HEK293 (cell line): ENCODE measurements around the gene MOK.

Experiments used
- KLF10 ChIP-seq: fragments of 450-650 bp; IDR thresholded peaks from 2 replicates; pipeline ENCODE4 v1.5.1; 2018; ENCODE audit warnings: missing biosample characterization, mild to moderate bottlenecking, missing genetic modification characterization
- ZNF274 ChIP-seq, 2 experiments: fragments of 200-500 bp in 1 of 2; fragments of 450-650 bp in 1 of 2; sonication (Bioruptor generic) in 1 of 2; formaldehyde crosslinking in 1 of 2; IDR thresholded peaks; 2 replicates each; pipeline versions ENCODE4 v1.5.1 to v1.6.1; 2014 to 2016; ENCODE audit warnings: borderline replicate concordance in 1 of 2, inconsistent platforms in 1 of 2, low read length in 1 of 2, missing biosample characterization in 1 of 2, missing genetic modification characterization in 1 of 2
- ZNF311 ChIP-seq: fragments of 450-650 bp; formaldehyde crosslinking; IDR thresholded peaks from 2 replicates; pipeline ENCODE4 v1.5.1; 2017; ENCODE audit warnings: missing biosample characterization, missing genetic modification characterization, borderline replicate concordance
- ZNF677 ChIP-seq: fragments of 450-650 bp; IDR thresholded peaks from 2 replicates; pipeline ENCODE4 v1.5.0; 2018; ENCODE audit warnings: missing biosample characterization, mild to moderate bottlenecking, missing genetic modification characterization, moderate library complexity
- TF ChIP-seq, protein P1 (sequence below): fragments of 450-650 bp; formaldehyde crosslinking; IDR thresholded peaks from 2 replicates; pipeline ENCODE4 v1.5.1; 2016; ENCODE audit warnings: missing biosample characterization, missing genetic modification characterization

- TF ChIP-seq KLF10 (tag by site-specific recombination) (no peak), ZNF677 (tag by site-specific recombination) (no peak), ZNF311 (tag by site-specific recombination) (no peak), ZNF274 (IDR thresholded peaks at IDR 0.05; ENCODE audit: low read length) (no peak), ZNF274 (tag by site-specific recombination; IDR thresholded peaks at IDR 0.05; ENCODE audit: borderline replicate concordance) (no peak)
- TF ChIP-seq, protein P1, sequence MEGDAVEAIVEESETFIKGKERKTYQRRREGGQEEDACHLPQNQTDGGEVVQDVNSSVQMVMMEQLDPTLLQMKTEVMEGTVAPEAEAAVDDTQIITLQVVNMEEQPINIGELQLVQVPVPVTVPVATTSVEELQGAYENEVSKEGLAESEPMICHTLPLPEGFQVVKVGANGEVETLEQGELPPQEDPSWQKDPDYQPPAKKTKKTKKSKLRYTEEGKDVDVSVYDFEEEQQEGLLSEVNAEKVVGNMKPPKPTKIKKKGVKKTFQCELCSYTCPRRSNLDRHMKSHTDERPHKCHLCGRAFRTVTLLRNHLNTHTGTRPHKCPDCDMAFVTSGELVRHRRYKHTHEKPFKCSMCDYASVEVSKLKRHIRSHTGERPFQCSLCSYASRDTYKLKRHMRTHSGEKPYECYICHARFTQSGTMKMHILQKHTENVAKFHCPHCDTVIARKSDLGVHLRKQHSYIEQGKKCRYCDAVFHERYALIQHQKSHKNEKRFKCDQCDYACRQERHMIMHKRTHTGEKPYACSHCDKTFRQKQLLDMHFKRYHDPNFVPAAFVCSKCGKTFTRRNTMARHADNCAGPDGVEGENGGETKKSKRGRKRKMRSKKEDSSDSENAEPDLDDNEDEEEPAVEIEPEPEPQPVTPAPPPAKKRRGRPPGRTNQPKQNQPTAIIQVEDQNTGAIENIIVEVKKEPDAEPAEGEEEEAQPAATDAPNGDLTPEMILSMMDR, result no peak
Measured at GRCh38 chr14:102325791-102326345, 20.9 kb upstream of the MOK start.
